GM04503 (cell line): ENCODE data around the gene VAC14.
"Not testable (repeated sequence)": the region's sequence is repeated elsewhere in the genome, so short reads cannot be mapped to it uniquely, and the experiment has no call there.

Experiments
- DNase-seq: peaks from one replicate; pipeline ENCODE4 v3.0.0-alpha.2; 2012; ENCODE audit warnings: low read depth

VAC14 gene

GRCh38 chr16:70800781-70801480 lies at the start of gene VAC14:
VAC14 (minus strand) TSS chr16:70801158; CDS start chr16:70800900, 258 bp downstream.
- DNase-seq: no peak

GRCh38 chr16:70823498-70824118 lies 22.6 kb upstream of the VAC14 start:
- not testable (repeated sequence) for DNase-seq

GRCh38 chr16:70822734-70823133 lies 21.8 kb upstream of the VAC14 start:
- not testable (repeated sequence) for DNase-seq

GRCh38 chr16:70818088-70818487 lies 17.1 kb upstream of the VAC14 start:
- DNase-seq: not testable (repeated sequence)

- DNase-seq: no peak
Measured at GRCh38 chr16:70809392-70810060, 8.6 kb upstream of the VAC14 start.

GRCh38 chr16:70808371-70808770 lies 7.4 kb upstream of the VAC14 start:
- DNase-seq: no peak

- DNase-seq: peak; percentile 33
Measured at GRCh38 chr16:70805787-70806186, 4.8 kb upstream of the VAC14 start.

- DNase-seq: no peak
Measured at GRCh38 chr16:70805380-70805779, 4.4 kb upstream of the VAC14 start.

GRCh38 chr16:70804734-70805169 lies 3.8 kb upstream of the VAC14 start:
- no peak for DNase-seq

- DNase-seq: peak; percentile 37
Measured at GRCh38 chr16:70804153-70804733, 3.3 kb upstream of the VAC14 start.

- DNase-seq: no peak
Measured at GRCh38 chr16:70803319-70803718, 2.4 kb upstream of the VAC14 start.

GRCh38 chr16:70801611-70802010 lies 653 bp upstream of the VAC14 start:
- no peak for DNase-seq

GRCh38 chr16:70800311-70800710 lies 647 bp downstream of the VAC14 start:
- DNase-seq: no peak

GRCh38 chr16:70796301-70796700 lies 4.7 kb downstream of the VAC14 start:
- DNase-seq: no peak

GRCh38 chr16:70795296-70795912 lies 5.6 kb downstream of the VAC14 start:
- DNase-seq: no peak

- DNase-seq: no peak
Measured at GRCh38 chr16:70793851-70794502, 7.0 kb downstream of the VAC14 start.

- no peak for DNase-seq
Measured at GRCh38 chr16:70790815-70791214, 10.1 kb downstream of the VAC14 start.

GRCh38 chr16:70789595-70790447 lies 11.1 kb downstream of the VAC14 start:
- no peak for DNase-seq

- no peak for DNase-seq
Measured at GRCh38 chr16:70788668-70789594, 12.0 kb downstream of the VAC14 start.
